Measurements from ENCODE around the gene PIEZO2.
"Not testable (repeated sequence)": the region's sequence is repeated elsewhere in the genome, so short reads cannot be mapped to it uniquely, and the experiment has no call there.

PIEZO2 gene

DNA sequence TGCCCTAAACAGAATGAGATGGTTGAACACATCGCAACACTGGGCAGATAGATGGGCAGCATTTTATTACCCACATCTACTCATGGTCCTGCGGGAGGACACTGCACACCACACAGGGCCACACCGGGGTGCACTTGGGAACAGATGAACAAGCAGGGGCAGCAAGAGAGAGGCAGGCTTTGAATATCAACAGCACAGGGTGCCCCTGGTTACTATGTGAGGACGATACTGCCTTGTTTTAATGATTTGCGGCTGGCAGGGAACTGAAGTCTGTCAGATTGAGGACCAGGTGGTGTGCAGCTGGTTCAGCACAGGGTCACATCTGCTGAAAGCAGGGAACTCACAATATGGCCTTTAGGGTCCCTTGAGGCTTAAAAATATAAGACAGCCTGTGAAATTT is 195.7 kb downstream of the PIEZO2 start:
- no peak for DNase-seq

DNA sequence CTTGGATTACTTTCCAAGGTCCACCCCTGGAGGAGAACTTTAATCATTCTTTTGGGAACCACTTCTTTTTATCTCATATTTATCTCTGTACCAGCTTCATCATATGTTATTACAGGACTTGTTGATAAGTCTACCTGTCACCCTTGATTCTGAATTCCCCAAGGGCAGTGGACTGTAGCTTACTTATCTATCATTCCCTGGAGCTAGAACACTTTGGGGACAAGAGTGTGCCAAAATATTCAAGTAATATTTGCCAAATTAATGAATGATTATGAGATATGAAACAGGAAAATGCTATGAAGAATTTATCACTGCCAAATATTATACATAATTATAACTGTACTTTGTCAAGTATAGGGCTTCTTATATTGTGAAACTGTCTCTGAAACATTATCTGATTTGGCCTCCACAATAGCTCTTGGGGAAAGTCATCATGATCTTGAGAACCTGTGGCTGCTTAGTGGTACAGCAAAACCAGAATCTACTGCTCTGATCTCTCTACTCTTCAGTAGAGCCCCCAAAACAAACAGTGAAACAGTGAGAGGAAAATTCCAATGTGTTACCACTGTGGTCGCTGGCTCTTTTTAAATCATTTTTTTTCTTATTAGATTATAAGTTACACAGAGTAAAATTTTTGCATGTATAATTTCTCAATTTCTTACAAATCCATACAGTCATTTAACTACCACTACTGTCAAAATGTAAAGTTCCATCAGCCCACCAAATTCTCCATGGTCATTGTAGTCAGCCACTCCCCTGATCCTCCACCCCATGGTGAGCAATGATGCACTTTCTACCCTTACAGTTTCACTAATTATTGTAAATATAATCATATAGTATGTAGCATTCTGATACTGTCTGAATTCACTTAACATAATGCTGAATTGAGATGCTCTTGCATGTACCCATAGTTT is 197.5 kb downstream of the PIEZO2 start:
- no peak for DNase-seq

DNA sequence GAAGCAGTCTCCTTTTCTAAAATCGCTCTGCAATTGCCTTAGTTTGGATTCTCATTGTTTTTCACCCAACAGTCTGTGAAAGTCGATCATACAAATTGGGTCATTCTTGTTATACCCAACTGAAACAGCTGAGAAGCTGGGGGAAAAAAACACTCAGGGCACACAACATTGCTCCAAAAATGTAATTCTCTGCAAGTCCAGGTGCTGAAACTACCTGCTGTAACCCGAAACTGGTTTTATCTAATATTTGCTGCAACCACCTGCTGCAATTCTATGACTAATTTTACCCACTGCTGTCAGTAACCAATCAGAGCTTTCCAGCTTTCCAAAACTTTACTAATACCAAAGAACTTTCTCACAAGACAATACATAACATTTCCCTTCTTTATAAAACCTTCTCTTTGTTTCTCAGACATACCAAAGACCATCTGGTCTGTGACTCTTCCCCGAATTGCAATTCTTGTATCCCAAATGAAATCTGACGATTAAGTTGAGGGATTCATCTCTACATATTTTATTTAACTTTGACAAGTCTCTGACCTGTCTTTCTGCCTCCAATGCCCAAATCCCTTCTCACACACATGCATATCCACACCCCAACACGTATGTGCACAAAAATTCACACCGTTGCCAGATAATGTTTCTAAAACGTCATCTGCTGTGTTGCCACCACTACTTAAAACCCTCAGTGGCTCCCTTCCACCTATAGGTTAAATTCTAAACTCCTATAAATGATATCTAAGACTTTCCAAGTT is 198.3 kb downstream of the PIEZO2 start:
- no peak for DNase-seq

DNA sequence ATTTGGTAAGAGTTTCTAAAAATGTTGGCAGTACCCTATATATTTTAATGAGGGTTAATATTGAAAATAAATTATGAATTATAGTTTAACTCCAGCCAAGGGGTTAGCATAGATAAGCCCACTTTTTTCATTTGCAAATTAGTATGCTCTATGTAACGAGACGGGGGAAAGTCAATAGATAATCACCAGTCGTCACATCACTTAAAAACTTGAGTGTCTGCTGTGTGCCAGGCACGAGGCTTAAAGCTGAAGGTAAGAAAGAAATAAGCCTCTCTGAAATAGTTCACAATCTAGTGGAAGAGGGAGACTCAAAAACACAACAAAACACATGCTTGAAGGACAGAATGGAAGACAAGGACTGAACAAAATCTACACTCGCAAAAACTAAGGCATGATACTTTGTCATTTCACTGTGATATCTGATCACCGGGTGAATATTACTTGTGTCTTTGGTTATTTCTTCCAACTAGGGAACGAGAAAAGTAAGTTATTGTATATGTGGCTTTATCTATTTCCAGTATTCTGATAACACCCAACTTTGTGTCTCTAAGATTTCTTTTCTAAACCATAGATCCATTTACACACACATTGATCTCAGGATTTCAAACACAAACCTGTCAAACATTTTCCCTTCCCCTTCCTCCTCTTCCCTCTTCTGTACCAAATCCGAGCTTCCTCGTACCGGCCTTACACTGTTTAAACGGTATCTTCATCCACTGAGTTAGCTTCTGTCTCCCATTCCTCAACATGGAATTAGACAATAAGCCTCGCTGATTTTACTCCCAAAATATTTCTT is 199.1 kb downstream of the PIEZO2 start:
- DNase-seq = no peak

DNA sequence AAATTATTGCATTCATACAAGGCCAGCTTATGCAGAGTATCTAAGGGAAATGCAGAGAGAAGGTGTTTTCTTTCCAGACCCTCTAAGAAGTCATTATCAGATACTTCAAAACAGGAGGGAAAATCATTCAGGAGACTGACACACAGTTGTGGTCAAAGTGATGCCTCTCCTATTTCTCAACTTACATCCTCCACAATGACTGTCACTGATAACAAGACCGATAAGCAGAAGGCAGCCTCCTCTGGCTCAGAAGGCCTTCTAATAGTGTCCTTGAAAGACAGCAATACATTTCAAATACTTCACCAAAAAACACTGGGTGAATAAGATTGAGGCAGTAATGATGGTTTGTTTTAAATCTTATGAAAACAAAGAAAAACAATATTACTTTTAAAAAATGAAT is 199.7 kb downstream of the PIEZO2 start:
- DNase-seq = no peak

DNA sequence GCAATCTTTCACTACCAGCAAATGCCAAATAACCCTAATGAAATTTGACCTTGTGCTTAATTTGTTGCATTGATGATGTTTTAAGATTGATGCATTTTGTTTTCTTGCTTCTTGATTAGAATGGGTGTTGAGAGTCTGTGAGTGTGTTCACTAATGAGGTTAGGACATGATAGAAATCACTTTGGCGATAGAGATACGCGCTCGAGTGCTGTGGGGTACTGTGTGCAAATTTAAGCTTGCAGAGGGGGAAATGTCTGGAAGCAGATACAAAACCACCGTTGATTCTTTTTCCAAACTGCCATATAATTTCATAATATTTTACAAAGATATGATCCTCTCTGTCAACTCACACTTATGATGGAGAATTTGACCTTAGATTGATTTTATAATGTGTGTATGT is 200.9 kb downstream of the PIEZO2 start:
- no peak for DNase-seq

- DNase-seq = no peak
These were observed 203.3 kb downstream of the PIEZO2 start for GRCh38 chr18:10946058-10946457.

GRCh38 chr18:10942998-10943397 is 206.4 kb downstream of the PIEZO2 start:
- DNase-seq = no peak

GRCh38 chr18:10939822-10940221 is 209.5 kb downstream of the PIEZO2 start:
- DNase-seq = no peak

DNA sequence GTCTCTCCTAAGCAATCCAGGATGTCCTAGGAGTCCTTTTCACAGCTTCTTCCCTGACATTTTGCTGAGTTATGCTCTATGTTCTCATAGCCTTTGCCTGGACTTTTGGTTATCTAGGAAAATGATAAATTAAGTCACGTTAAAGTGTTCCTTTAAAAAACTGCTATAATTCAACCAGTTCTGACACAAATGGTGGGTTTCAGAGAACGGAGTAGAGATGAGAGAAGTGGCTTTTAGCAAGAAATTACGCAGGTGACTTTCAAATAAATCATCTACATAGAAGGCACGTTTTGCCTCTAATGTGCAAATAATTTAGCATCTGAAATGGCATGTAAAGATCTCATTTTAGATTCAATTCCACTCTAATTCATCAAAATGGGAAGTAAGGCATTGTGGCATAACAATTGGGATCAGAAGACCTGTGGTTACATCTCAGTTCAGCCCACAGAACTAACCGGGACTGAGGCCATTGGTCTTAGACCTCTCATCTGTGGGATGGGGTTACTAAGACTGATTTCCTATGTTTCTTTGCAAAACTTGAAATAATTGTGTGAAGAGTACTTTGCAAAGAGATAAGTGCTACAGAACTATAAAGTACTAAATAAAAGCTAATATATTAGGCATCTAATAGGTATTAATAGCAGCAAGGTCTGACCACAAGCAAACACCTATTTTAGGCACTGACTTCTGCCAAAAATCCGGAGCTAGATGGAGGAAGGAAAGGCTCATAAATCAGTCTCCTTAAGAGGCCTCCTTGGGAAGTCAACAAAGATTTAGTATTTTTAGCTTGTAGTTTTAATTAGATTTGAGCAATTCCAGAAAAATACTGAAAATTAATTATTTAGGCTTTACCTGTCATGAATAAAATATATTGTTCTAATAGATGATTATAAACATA is 211.4 kb downstream of the PIEZO2 start:
- no peak for DNase-seq

DNA sequence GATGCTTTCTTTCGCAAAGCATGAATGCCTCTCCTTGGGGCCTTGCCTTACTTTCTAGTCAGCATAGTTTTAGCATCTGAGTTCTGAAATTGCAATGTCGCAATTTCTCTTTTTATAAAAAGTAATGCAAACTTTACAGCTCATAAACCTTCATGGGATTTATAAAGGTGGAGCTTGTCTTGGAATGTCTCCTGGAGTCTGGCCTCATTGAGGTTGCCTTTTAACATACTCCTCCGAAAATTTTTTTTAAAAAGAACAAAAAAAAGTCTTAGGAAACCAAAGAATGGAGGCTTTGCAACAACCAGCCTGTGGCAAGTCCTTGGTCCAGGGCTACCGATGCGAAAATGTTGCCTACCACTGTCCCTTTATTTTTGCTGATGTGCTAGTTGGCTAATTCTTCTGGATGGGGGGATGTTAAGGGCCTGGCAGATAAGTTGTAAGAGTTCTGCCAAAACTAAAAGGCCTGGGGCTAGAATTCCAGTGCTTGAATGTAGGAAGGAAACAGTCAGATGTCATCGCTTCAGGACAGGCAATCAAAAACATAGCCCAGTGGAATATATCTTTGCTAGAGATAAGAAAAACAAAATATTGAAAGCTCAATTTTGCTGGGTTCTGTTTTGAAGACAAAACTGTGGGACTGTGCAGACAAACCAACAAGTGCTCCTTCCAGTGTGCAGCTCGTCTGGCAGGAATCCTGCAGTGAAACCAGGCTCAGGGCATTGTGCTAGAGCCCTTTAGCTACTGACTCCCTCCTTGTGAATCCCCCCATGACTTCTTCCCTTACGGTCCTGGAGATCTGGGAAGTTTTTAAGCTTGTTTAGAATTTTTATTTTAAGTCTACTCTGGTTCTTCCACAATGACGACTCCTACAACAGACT is 213.0 kb downstream of the PIEZO2 start:
- DNase-seq = no peak

GRCh38 chr18:10935588-10935987 is 213.8 kb downstream of the PIEZO2 start:
- DNase-seq = no peak

GRCh38 chr18:10933648-10934047 is 215.7 kb downstream of the PIEZO2 start:
- not testable (repeated sequence) for DNase-seq

- DNase-seq = no peak
These were observed 219.3 kb downstream of the PIEZO2 start for GRCh38 chr18:10930076-10930475.

GRCh38 chr18:10928772-10929373 is 220.5 kb downstream of the PIEZO2 start:
- no peak for DNase-seq

DNA sequence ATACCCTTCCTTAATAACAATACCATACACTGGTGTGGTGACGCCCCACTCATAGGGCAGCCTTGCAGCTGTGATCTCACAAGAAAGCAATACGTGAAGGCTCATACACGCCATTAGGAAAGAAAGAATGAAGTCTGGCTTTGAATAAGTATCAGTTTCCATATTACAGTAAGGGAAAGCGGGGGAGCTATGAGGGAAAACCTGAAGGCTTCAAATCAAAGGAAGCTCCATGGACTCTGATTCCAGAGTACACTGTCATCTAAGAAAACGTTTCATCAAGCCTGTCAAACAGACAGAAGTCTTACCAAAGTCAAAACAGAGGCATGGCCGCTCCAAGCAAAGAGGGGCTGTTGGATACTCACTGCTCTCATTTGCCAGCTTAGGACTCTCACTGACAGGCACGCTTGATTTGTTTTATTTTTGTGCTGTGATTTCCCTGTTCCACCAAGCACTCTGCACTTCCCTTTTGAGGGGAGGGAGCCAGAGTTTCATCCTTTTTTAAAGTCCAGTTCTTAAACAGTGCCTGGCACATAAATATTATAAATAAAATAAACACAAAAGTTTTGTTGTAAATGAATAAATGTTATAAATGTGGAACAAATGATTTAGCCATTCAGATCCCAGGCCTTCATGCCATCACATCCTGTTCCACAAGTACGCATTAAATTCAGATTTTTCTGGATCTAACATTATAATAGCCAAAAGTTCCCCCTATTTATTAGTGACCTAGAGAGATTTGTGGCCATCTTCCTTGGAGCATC is 221.2 kb downstream of the PIEZO2 start:
- DNase-seq = no peak

DNA sequence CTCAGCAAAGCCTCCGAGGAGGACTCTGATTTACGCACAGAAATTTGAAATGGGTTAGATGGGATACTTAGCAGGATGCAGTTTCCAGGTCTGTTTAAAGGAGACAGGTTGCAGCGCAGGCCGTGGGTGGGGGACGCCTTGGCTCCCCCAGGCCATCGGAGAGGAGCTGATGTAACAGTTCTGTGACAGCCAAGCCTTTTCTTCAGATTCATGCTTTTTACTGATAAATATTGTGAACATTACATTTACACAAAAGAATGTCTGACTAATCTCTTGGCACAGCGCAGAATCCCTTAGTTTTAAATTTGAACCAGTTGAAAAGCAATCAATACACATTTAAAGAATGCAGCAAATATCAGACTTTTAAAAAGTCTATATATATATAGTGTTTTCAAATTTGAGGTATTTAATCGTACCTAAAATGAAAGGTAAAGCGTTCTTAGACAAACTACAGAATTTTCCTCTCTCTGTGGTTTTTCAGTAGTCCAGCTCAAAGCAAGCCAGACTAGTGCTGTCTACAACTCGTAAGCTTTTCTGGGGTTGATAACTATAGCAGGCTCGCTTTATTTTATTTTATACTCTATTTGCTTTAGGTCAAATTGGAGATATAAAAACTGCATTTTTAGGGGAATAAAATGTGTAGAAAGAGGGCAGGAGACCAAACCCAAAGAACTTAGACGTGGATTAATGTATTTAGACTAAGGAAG is 221.9 kb downstream of the PIEZO2 start:
- DNase-seq = no peak

DNA sequence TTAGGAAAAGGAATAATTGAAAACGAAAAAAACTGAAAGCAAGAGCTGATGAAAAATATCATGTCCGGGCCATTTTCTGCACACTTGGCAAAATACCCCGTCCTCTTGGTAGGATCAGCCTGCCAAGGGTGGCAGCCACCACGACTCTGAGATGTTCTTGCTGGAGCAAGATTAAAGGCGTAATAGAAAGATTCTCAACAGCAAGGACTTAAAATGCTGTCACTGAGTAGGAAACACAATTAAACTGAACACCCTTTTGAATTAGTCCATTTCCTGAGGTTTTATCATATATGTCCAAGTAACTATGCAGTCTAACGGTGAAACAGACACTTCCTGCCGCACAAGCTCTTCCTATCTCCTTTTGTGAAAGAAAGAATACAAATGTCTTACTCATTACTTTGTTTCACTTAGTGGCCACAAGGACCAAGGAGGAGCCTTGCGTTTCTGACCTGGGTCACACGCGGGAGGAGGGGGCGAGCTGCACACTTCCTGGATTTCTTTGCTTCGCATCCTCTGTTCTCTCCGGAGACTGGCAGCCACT is 222.7 kb downstream of the PIEZO2 start:
- no peak for DNase-seq

GRCh38 chr18:10924290-10924689 is 225.1 kb downstream of the PIEZO2 start:
- DNase-seq = no peak

Data from NCI-H1930 (cell line).